CD4-positive, alpha-beta T cell treated with Interleukin-6 at 100 ng/mL for 8 hours (primary cell): ENCODE results near the gene CCND1.

Experiments used
- DNase-seq: peaks from one replicate; pipeline ENCODE4 v3.0.0-alpha.2; 2020; ENCODE audit warnings: mixed read lengths, low spot score

Gene CCND1

DNA sequence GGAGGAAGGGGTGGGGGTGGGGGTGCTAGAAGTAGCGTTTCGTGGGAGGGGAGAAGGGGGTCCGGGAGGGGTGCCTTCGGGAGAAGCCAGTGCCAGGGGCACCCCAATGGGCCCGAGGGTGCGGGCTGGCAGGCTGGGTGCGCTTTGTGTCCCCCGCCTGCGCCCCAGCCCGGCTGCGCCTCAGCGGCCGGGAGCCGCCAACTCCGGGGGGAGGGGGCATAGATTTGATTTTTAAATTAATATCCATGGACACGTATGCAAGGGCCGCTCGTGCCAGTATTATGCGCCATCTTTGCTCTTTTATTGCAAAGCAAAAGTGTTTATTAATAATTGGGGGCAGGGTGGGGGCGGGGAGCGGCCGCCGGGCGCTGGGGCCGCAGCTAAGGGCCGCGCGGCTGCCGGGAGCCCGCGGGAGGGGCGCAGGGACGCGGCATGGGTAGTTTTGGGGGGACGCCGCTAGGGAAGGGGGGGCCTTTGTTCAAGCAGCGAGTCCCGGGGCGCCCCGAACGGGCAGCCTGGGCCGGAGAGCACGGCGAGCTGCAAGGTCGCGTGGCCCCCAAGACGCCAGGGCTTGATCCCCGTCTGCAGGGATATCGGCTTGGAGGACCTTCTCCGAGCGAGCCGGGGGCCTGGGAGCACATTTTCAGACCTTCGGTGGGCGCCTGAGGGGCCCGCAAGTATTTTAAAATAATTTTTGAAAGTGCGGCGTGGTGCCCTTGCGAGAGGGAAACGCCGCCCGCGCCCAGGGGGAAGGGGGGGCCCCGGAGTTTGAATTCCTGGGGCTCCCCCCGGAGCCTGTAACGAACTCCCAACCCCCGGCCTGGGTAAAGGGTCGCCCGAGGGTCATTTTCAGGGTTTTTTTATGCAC, 959 bp downstream of the CCND1 start:
- DNase-seq, result no peak

DNA sequence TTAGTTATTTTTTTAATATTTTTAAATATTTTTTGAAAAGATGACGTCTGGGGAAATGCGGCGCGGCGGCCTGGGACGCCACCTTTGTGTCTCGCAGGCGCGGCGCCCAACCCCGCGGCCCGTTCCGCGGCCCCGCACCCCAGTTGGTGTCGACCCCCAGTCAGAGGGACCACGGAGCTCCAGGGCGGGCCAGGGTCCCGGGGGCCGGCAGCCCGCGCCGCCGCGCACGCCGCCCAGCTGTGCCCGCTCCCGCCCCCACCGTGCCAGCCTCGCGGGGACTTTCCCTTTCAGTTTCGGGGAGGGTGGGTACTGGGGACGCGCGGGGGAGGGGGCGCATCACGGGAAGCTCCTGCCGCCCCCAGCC, 1.6 kb downstream of the CCND1 start:
- peak; percentile 20 for DNase-seq

DNA sequence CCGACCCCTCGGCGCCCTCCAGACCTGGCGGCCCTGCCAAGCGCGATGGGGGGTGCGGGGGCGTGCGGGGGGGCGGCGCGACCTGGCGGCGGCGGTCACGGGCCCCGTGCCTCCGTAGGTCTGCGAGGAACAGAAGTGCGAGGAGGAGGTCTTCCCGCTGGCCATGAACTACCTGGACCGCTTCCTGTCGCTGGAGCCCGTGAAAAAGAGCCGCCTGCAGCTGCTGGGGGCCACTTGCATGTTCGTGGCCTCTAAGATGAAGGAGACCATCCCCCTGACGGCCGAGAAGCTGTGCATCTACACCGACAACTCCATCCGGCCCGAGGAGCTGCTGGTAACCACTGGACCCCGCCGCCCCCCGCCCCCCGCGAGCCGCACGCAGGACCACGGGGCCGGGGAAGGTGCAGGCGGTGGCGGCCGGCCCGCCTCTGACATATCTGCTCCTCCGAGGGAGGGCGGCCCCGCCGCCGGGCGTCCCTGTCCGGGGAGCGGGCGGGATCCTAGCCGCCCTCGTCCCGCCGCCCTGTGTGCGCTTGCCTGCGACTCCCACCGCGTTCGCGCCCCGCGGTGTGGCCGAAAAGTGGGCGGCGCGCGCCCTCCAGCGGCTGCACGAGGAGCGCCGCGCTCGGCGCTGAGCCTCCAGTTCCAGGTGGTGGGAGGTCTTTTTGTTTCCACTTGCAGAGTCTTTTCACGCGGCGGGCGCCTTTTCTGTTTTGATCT, 2.1 kb downstream of the CCND1 start:
- peak; percentile 70 for DNase-seq

DNA sequence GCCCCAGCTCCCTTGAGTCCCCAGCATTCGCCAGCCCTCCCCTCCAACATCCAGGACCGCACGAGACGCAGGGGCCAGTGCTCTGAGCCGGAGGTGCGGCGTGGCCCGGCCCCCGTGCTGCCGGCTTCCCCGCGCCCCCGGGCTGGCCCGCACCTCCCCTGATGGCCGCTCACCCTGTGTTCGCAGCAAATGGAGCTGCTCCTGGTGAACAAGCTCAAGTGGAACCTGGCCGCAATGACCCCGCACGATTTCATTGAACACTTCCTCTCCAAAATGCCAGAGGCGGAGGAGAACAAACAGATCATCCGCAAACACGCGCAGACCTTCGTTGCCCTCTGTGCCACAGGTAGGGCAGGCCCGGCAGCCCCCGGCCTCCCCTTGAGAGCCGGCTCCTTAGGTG, 2.7 kb downstream of the CCND1 start:
- DNase-seq, result no peak

DNA sequence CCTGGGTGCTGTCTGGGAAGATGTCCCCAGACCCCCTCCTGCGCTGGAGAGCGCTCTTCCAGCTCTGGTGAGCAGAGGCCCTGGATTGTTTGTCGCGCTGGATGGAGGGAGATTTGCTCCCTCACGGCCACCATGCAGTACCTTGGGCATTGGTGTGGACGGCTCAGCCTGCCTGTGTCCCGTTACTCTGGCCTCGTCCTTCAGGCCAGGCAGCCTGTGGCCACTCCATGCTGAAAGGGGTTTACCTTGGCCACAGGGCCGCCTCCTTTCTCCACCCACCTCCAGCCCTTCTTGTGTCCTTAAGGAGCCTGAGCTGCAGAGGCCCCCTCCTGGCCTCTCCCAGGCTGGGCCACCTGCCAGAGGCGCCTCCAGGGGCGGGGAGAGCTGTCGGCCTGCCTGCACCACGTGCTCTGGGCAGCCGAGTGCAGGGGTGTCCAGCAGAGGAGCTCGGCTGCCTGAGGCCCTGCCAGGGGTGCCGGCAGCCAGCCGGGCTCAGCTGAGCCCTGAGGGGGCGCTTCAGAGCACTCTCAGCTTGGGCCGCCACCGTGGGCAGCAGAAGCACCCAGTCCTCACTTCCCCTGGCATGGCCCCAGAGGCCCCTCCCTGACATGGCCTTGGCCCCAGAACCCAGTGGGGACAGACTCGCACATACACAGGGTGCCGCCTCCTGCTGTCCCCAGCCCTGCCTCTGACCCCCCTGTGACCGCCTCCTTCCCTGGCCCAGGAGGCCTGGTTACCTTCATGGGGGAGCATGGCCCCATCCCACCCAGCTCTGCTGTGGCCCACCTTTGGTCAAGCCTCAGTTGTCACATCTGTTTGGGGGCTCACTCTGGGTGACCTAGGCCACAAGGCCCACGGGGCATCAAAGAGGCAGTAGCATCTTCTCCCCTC, 3.4 kb downstream of the CCND1 start:
- DNase-seq, result no peak

DNA sequence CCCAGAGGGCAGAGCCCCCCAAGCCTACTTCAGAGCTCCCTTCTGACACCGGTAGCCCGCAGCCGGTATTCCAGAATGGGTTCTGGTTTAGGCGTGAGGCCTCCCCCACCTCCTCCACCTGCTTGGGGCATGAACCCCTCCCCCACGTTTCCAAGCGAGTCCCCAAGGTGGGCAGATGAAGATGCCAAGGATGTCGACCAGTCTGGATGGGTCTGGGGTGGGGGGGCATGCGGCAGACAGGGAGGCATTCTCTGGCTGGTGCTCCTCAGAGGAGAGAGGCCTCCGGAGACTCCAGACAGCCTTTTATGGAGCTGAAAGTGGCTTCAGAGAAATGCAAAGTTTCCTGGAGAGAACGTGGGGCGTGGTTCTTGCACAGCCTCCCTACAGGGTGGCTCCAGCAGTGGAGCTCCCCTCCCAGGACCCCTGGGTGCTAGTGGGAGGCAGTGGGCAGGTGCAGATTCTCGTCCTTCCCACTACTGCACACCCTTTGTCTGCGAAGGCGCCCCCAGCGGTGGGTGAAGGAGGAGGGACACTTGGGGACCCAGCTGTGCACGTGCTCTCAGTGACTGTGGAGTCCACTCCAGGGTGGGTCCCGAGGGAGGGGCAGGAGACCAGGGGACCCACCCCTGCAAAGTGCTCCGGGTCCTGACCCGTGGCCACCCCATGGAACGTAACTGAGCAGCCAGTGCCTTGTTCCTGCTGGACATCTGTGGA, 4.2 kb downstream of the CCND1 start:
- DNase-seq, result no peak

DNA sequence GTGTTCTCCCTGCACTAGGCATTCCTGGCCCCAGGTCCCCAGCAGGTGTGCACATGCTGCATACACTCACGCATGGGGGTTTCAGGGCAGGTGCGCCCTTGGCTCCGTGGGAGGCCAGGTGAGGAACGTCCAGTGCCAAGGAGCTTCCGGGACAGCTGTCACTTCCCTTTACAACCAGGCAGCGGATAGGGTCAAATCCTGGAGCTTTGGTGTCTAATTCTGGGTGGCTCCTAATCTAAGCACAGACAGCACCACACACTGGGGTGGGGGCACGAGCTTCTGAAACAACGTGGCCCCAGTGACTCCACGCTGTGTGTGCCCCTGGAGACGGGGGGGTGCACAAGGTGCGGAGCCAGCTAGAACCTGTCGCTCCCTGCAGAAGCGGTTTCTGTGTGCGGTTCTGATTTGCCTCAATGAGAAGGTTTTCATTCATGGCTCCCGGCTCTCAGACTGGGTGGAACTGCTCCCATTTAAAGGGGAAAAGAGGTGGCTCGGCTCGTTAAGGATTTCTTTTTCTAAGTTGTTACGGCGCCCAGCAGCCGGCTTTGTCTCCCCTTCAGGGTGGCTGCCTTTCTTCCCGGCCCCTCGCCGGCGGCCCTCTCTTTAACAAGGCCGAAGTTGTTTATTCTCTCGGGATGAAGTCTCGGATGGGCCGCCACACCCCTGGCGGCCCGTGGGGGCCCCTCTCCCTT, 5.0 kb downstream of the CCND1 start:
- no peak for DNase-seq

DNA sequence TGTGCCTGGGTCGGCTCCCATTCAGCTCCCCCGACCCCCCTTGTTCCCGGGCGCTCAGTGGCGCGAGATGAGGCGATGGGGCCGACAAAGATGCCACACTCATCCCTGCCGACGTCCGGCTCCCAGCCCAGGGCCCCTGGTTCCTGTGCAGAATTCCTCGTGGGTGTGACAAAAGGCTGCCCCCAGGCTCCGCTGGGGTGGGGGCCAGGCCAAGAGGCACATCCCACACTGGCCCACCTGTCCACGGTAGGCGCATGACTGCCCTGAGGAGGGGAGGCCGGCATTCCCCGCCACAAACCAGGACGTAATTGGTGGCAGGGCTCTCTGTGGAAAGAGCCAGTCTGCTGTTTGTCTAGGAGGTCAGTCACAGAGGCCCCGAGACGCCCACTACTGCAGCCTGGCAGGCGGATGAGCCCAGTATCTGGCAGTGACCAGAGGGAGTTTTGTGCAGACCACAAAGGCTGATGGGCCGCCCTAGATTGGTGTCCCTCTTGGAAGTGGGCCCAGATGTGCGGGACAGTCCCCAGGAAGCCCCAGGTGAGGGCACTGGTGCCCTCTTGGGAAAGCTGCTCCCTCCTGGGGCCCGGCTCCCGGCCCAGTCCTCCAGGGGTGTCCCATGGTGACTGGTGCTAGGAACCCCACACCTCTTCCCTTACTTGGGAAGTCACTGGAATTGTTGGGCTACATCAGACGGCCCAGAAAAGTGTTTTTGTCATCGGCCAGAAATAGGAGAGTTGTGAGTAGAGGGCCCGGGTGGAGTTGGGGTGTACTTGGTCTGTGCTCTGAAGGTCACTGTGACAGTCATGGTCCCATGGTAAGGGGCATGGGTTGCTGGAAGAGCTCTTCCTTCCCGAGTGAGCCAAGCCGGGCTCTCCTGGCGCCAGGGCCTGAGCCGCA, 5.8 kb downstream of the CCND1 start:
- no peak for DNase-seq

DNA sequence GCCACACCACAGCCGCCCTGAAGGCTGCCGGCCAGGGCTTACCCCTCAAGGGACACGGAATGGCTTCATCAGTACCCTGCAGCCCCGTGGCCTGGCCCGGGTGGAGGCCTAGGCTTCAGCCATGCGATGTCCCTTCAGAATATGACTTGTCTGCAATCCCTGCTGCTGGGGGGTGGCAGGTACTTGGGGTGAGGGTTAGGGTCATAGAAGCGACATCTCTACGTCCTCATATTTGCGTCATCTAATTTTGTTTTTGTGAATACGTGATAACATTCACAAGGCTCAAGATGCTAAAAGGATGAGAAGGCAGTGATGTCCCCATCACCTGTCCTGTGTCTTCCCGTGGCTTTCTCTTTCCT, 6.4 kb downstream of the CCND1 start:
- DNase-seq, result no peak

DNA sequence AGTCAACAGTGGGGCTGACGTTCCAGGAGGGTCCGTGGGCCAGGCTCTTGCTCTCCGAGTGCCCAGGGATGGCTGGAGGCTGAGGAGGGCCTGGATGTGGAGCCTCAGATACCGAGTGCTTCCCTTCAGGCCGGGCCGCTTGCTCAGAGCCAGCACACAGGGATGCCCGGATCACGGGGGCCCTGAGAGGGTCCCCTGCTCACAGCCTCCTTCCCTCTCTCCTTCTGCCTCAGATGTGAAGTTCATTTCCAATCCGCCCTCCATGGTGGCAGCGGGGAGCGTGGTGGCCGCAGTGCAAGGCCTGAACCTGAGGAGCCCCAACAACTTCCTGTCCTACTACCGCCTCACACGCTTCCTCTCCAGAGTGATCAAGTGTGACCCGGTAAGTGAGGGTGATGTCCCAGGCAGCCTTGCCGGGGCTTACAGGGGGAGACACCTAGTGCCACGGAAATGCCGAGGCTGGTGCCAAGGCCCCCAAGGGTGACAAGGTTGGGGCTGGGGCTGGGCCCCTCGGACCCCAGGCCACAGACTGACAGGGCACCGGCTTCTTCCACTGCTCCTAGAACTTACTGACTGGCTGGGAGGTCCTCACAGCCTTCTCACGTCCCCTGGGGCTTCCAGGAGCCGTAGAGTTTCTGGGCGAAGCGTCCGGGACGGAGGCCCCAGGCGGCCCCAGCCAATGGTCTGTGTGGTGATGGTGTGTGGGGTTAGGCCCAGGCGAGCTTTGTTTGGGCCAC, 7.0 kb downstream of the CCND1 start:
- DNase-seq, result no peak

DNA sequence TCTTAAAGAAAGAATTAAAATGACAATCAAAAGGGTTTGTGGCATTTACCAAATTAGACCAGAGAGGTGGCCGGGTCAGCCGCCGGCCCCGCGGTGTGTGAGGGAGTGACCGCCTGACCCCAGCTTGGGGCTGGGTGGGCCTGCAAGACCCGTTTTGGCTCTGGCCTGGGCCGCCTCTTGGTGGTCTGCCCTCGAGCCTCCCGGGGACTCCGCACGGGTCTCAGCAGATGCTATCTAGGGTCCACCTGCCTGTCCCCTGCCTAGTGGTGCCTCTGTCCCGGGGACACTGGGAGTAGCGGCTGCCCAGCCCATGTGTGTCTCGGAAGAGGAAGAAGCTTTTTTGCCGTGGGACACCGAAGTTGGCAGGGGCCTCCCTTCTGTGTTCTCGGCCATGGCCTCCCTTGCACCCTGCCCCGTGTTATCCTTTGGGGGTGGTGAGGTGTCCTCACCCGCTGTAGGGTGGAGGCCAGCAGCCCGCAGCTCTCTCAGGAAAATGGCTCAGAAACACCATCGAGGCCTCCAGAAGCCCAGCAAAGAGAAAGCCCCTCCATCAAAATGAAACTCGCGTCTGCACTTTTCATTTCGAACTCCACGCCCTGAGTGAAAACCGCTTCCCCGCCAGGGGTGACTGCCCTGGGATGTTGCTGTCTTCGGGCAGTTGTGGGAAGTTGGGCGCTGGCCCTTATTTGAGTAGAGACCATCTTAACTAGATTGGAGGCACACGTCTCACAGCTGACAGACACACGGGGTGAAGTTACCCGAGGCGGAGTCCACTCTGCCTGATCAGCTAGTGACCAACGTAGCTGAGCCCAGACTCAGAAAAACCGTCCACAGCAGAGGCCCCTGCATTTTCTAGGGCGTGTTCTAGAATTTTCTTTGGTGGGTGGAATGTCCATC, 8.0 kb downstream of the CCND1 start:
- no peak for DNase-seq

DNA sequence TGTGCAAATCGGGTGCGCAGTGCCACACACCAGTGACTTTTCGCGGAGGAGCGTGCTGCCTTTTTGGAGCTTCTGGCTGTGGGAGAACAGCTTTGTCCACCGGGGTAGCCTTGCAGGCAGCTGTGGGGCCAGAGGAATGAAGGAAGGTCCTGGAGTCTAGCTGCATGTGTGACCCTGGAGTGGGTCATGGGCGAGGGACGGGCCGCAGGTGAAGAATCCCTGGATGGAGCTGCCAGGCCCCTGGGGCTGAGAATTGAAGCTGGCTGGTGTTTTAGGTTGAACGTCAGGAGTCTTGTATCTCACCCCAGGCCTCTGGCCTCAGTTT, 8.6 kb downstream of the CCND1 start:
- DNase-seq, result no peak

DNA sequence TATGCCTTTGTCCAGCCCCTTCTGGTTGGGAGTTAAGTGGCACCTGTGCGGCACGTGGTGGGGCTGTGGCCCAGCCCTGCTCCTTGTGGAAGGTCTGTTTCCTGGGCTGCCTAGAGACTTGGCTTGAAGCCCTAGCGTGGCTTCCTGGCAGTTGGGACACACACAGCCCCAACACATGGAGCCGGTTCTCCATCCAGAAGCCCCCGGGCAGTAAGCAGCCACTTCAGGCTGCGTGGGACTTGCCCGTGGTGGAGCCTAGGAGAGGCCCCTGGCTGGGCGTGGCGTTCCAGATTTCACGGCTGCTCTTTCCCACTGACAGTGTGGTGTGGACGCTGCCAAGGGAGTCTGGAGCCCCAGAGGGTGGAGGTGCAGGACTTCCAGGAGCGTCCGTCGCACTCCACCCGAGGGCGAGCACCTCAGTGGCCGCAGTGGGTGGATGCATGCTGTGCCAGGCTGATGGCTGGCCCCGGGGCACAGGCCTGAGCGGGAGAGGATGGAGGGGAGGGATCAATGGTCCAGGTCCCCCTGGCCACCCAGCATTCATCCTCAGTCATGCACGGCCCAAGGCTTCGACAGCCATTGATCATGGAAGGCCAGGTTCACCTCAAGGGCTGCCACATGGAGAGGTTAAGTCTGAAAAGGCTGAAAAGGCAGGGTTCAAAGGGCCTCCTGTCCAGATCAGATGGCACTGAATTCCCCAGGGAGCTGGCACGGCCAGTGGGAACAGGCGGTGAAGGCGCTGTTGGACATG, 9.3 kb downstream of the CCND1 start:
- DNase-seq, result no peak

DNA sequence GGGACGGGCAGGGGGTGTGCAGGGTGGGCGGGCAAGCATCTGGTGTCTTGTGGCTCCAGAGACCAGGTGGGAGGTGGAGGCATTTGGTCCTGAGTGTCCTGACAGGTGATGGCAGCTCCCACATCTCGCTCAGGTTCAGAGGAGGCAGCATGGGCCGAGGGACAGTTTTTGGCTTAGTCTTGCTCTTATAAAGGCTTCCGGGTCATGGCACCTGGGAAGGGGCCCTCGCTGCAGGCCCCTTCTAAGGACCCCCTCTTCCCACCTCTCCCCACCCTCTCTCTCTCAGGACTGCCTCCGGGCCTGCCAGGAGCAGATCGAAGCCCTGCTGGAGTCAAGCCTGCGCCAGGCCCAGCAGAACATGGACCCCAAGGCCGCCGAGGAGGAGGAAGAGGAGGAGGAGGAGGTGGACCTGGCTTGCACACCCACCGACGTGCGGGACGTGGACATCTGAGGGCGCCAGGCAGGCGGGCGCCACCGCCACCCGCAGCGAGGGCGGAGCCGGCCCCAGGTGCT, 9.9 kb downstream of the CCND1 start:
- DNase-seq, result no peak

DNA sequence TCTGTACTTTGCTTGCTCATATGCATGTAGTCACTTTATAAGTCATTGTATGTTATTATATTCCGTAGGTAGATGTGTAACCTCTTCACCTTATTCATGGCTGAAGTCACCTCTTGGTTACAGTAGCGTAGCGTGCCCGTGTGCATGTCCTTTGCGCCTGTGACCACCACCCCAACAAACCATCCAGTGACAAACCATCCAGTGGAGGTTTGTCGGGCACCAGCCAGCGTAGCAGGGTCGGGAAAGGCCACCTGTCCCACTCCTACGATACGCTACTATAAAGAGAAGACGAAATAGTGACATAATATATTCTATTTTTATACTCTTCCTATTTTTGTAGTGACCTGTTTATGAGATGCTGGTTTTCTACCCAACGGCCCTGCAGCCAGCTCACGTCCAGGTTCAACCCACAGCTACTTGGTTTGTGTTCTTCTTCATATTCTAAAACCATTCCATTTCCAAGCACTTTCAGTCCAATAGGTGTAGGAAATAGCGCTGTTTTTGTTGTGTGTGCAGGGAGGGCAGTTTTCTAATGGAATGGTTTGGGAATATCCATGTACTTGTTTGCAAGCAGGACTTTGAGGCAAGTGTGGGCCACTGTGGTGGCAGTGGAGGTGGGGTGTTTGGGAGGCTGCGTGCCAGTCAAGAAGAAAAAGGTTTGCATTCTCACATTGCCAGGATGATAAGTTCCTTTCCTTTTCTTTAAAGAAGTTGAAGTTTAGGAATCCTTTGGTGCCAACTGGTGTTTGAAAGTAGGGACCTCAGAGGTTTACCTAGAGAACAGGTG, 11.1 kb downstream of the CCND1 start:
- DNase-seq, result no peak

DNA sequence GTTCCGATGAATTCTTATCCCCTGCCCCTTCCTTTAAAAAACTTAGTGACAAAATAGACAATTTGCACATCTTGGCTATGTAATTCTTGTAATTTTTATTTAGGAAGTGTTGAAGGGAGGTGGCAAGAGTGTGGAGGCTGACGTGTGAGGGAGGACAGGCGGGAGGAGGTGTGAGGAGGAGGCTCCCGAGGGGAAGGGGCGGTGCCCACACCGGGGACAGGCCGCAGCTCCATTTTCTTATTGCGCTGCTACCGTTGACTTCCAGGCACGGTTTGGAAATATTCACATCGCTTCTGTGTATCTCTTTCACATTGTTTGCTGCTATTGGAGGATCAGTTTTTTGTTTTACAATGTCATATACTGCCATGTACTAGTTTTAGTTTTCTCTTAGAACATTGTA, 12.0 kb downstream of the CCND1 start:
- DNase-seq, result no peak

DNA sequence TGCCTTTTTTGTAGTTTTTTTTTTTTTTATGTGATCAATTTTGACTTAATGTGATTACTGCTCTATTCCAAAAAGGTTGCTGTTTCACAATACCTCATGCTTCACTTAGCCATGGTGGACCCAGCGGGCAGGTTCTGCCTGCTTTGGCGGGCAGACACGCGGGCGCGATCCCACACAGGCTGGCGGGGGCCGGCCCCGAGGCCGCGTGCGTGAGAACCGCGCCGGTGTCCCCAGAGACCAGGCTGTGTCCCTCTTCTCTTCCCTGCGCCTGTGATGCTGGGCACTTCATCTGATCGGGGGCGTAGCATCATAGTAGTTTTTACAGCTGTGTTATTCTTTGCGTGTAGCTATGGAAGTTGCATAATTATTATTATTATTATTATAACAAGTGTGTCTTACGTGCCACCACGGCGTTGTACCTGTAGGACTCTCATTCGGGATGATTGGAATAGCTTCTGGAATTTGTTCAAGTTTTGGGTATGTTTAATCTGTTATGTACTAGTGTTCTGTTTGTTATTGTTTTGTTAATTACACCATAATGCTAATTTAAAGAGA, 12.5 kb downstream of the CCND1 start:
- no peak for DNase-seq
